HepG2 (cell line): ENCODE data around the gene TLE1. TPM values are rescaled to one million over a fixed set of nuclear protein-coding genes. Genes with fewer than 3 reads are reported as not detected.

Source experiments
- ATAC-seq: fragments of 200-7000 bp; cut with Tn5 transposase; 3 replicates; pipeline ENCODE4 v1.9.1; 2020; ENCODE audit warnings: mild to moderate bottlenecking, moderate library complexity
- BruUV-seq: library from RNA; stranded (reverse); fragments of 400-500 nt; replicated peaks from 2 replicates; lab custom pipeline; 2021; lab: Mats Ljungman, UMichigan
- CTCF ChIA-PET: fragments of 300-600 bp; formaldehyde crosslinking; extraction: SDS; loops from one replicate; lab custom pipeline; 2021; ENCODE audit warnings: low total read pairs, inconsistent platforms, low intra/inter-chr PET ratio; lab: Yijun Ruan, JAX
- POLR2A ChIA-PET: fragments of 350-600 bp; sonication (Branson Sonifier 250); formaldehyde crosslinking; loops from one replicate; lab custom pipeline; 2020; ENCODE audit warnings: antibody characterized with exemption, inconsistent platforms; lab: Yijun Ruan, JAX
- DNase-seq: peaks from one replicate; pipeline ENCODE4 v3.0.0-alpha.2; 2015; ENCODE audit warnings: low spot score
- FAIRE-seq: peaks from 3 replicates; lab custom pipeline; 2011; peaks lifted over from hg19 to GRCh38; lab: Jason Lieb, UNC
- H2AFZ ChIP-seq: one replicate; pipeline ENCODE4 v1.6.1; 2011; ENCODE audit warnings: low read length, inconsistent platforms
- H3K27ac ChIP-seq: fragments of 300-600 bp; 3 replicates; pipeline ENCODE4 v1.8.0; 2011; ENCODE audit warnings: mixed run types, mild to moderate bottlenecking, mixed read lengths, low read length, inconsistent platforms; ENCODE audit not compliant: insufficient read depth; ENCODE audit errors: extremely low read length
- H3K27me3 ChIP-seq, 2 experiments: fragments of 200-600 bp in 1 of 2; 2 replicates in 1 of 2; 3 replicates in 1 of 2; pipeline versions ENCODE4 v1.6.0 to v1.8.0; 2011; ENCODE audit warnings: low read length in 2 of 2, mild to moderate bottlenecking in 2 of 2, moderate library complexity in 2 of 2, inconsistent platforms in 1 of 2; ENCODE audit not compliant: insufficient read depth in 2 of 2, control insufficient read depth in 1 of 2
- H3K36me3 ChIP-seq, 2 experiments: fragments of 200-600 bp in 1 of 2; replicated peaks in 1 of 2; 2 replicates in 1 of 2; 3 replicates in 1 of 2; pipeline versions ENCODE4 v1.5.1 to v1.8.0; 2011; ENCODE audit warnings: low read length in 2 of 2, inconsistent platforms in 1 of 2; ENCODE audit not compliant: insufficient read depth in 2 of 2, control insufficient read depth in 1 of 2
- H3K4me1 ChIP-seq: 2 replicates; pipeline ENCODE4 v1.5.1; 2012; ENCODE audit warnings: low read length, inconsistent platforms; ENCODE audit not compliant: insufficient read depth
- H3K4me2 ChIP-seq: 2 replicates; pipeline ENCODE4 v1.6.0; 2011; ENCODE audit warnings: low read depth, low read length, inconsistent platforms
- H3K4me3 ChIP-seq, 3 experiments: fragments of 200-600 bp in 1 of 3; sonication (generic), shearing (Covaris generic) in 1 of 3; replicated peaks in 1 of 3; 2 replicates each; pipeline ENCODE4 v1.5.1; 2011 to 2016; ENCODE audit warnings: low read length in 3 of 3, inconsistent platforms in 2 of 3, low read depth in 2 of 3, mild to moderate bottlenecking in 2 of 3, control low read depth in 1 of 3, mixed read lengths in 1 of 3; ENCODE audit not compliant: insufficient read depth in 1 of 3
- H3K79me2 ChIP-seq: one replicate; pipeline ENCODE4 v1.6.1; 2011; ENCODE audit warnings: low read length, inconsistent platforms; ENCODE audit not compliant: insufficient read depth
- H3K9ac ChIP-seq: 2 replicates; pipeline ENCODE4 v1.6.0; 2011; ENCODE audit warnings: mild to moderate bottlenecking, low read depth, low read length, inconsistent platforms; ENCODE audit not compliant: insufficient read depth
- H3K9me3 ChIP-seq: 2 replicates; pipeline ENCODE4 v1.5.1; 2012; ENCODE audit warnings: mild to moderate bottlenecking, low read length
- H4K20me1 ChIP-seq: 2 replicates; pipeline ENCODE4 v1.6.0; 2011; ENCODE audit warnings: inconsistent platforms, mild to moderate bottlenecking, low read length, moderate library complexity; ENCODE audit not compliant: insufficient read depth
- GPN1 ChIP-seq: sonication (generic); formaldehyde crosslinking; IDR thresholded peaks from 2 replicates; pipeline ENCODE4 v1.5.1; 2020; ENCODE audit warnings: missing genetic modification reagents, borderline replicate concordance
- MAFF ChIP-seq: IDR thresholded peaks from 2 replicates; pipeline ENCODE4 v1.6.1; 2011; ENCODE audit warnings: low read depth, low read length, improper control_type of control experiment
- MAFK ChIP-seq, 2 experiments: IDR thresholded peaks in 1 of 2; conservative IDR thresholded peaks in 1 of 2; 2 replicates each; pipeline ENCODE4 v1.6.1; 2011; ENCODE audit warnings: improper control_type of control experiment in 2 of 2, low read length in 2 of 2
- ZBED4 ChIP-seq: sonication (generic); formaldehyde crosslinking; IDR thresholded peaks from 2 replicates; pipeline ENCODE4 v1.4.0; 2020; ENCODE audit warnings: missing genetic modification reagents, borderline replicate concordance
- whole genome bisulfite sequencing: methylation state at CpG from one replicate; pipeline ENCODE4 v1.1.6; 2017; ENCODE audit warnings: low lambda C conversion rate; 5-methylcytosine and 5-hydroxymethylcytosine counted together
- in situ Hi-C: cut with HindIII; loops from 2 replicates; pipeline ENCODE4 v1.10.0; 2017; ENCODE audit warnings: low pct_unique_long_range_greater_than_20kb; ENCODE audit not compliant: extremely low pct_ligation_motif_present
- intact Hi-C: fragments of 100-400 bp; cut with micrococcal nuclease; formaldehyde crosslinking; loops from one replicate; pipeline ENCODE4 v1.10.0; 2022; ENCODE audit not compliant: unreplicated experiment
- polyA plus RNA-seq, 8 experiments: library from polyadenylated mRNA; depleted of rRNA in 3 of 8; stranded (reverse) in 7 of 8; unstranded in 1 of 8; fragments of >200 nt; fragmentation: Illumina TruSeq in 4 of 8; extraction: Trizol in 4 of 8; gene quantifications; 2 replicates each; pipeline versions ENCODE4 v1.2.1 to v1.2.3, GENCODE V29; 2011 to 2016; ENCODE audit warnings: low read depth in 4 of 8, missing spikeins in 1 of 8, mixed read lengths in 1 of 8; ENCODE audit not compliant: insufficient read depth in 1 of 8
- total RNA-seq, 5 experiments: library from RNA; depleted of rRNA; stranded (reverse); fragments of >200 nt; fragmentation: Illumina TruSeq; extraction: Trizol; gene quantifications; 2 replicates each; pipeline ENCODE4 v1.2.3, GENCODE V29; 2016; ENCODE audit warnings: low read depth in 1 of 5

Gene TLE1
- total and polyA plus RNA-seq, 2 of the 13 experiments (the other 11 are each of a cell fraction or from before 2014, with no cell fraction given), result 35.9 to 109 TPM

DNA sequence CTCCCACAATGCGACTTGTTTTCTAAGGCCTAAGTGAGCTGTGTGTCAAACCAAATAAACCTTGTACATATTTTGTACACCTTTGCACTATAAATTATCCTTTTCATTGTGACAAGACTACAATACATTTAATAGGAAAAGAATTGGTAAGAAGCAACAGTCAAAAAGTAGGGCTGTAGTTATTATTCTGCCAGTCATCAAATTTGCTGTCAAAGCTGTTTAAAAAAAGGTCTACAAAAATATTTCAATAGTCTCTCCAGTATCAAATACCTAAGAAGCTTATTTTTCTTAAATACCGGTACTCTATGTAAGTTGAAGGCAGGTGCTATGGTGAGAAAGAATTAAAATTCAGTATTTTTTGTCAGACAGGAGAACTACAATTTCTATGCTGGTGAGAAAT lies 40.5 kb downstream of the TLE1 start:
- intact Hi-C loops, result no loop called here
- no peaks in the 10 kb centered on the region for H3K9me3 ChIP-seq
- H3K79me2 ChIP-seq, result peaks cover 39% of the 10 kb centered on the region
- no TSS peak for BruUV-seq
- peaks cover 9% of the 10 kb centered on the region; the same call in 1 of the 2 replicates for H4K20me1 ChIP-seq
- in situ Hi-C loops, result no loop called here
- H3K9ac ChIP-seq, result no peak overlapping the region
- no peaks in the 10 kb centered on the region for H3K27me3 ChIP-seq
- ATAC-seq (no peak), FAIRE-seq (no peak), DNase-seq (no peak)
- H3K4me3 ChIP-seq, result no peak overlapping the region
- H3K36me3 ChIP-seq, result peaks cover 16 to 72% of the 10 kb centered on the region in 2 experiments
- 98% methylated on average over 2 of the region's 2 CpGs for WGBS
- H3K4me2 ChIP-seq, result no peak overlapping the region
- H3K4me1 ChIP-seq, result 0 out of 2 replicates have a peak, but pooled peaks cover 5% of the 10 kb centered on the region
- CTCF ChIA-PET, result no interaction called here
- POLR2A ChIA-PET, result interaction anchor here (1.1 kb wide), 1 partner anchor 10 kb away, joined by 3 read pairs; no protein-coding TSS in a partner anchor
- H3K27ac ChIP-seq, result no peak overlapping the region
- H2AFZ ChIP-seq, result no peak overlapping the region
- TF ChIP-seq ZBED4 (CRISPR knock-in tag) (no peak), MAFK (conservative IDR thresholded peaks at IDR 0.05 in 1 of 2, IDR thresholded peaks at IDR 0.05 in 1 of 2; ENCODE audit: low read length in 2 of 2) (peak; percentile 49 to 65; a peak in 3 of 4 replicates), GPN1 (CRISPR knock-in tag) (no peak), MAFF (peak; percentile 70)
